ENCODE measurements around the gene MRPL23.

MRPL23 gene

GRCh38 chr11:1998290-1998689, 51.2 kb downstream of the MRPL23 start:
- no peak for TF ChIP-seq CTCF (IDR thresholded peaks at IDR 0.05; ENCODE audit: poor library complexity, severe bottlenecking)
- Histone ChIP-seq H3K27ac (ENCODE audit: poor library complexity, severe bottlenecking) (no peak overlapping the region), H3K36me3 (ENCODE audit: low read depth) (no peaks in the 10 kb centered on the region), H3K27me3 (ENCODE audit: insufficient read depth, poor library complexity, severe bottlenecking) (no peaks in the 10 kb centered on the region), H3K9me3 (ENCODE audit: severe bottlenecking) (no peaks in the 10 kb centered on the region), H3K4me1 (ENCODE audit: insufficient read depth, poor library complexity, severe bottlenecking) (no peaks in the 10 kb centered on the region), H3K4me3 (ENCODE audit: severe bottlenecking) (no peak overlapping the region)
- ATAC-seq (ENCODE audit: low read depth) = 0 out of 3 replicates have a peak, but pooled peaks have one; percentile 20
- no peak for DNase-seq (ENCODE audit: low spot score)

- ATAC-seq (ENCODE audit: low read depth) = no peak
- H3K36me3 ChIP-seq (ENCODE audit: low read depth) = no peaks in the 10 kb centered on the region
- H3K4me1 ChIP-seq (ENCODE audit: insufficient read depth, poor library complexity, severe bottlenecking) = no peaks in the 10 kb centered on the region
- H3K4me3 ChIP-seq (ENCODE audit: severe bottlenecking) = no peak overlapping the region
- H3K27me3 ChIP-seq (ENCODE audit: insufficient read depth, poor library complexity, severe bottlenecking) = no peaks in the 10 kb centered on the region
- TF ChIP-seq CTCF (IDR thresholded peaks at IDR 0.05; ENCODE audit: poor library complexity, severe bottlenecking) = no peak
- H3K27ac ChIP-seq (ENCODE audit: poor library complexity, severe bottlenecking) = no peak overlapping the region
- no peaks in the 10 kb centered on the region for H3K9me3 ChIP-seq (ENCODE audit: severe bottlenecking)
- DNase-seq (ENCODE audit: low spot score) = no peak
Observed at GRCh38 chr11:1998861-1999260, 51.7 kb downstream of the MRPL23 start.

GRCh38 chr11:2002042-2002776, 55.1 kb downstream of the MRPL23 start:
- DNase-seq (ENCODE audit: low spot score) (no peak), ATAC-seq (ENCODE audit: low read depth) (no peak)
- H3K27me3 ChIP-seq (ENCODE audit: insufficient read depth, poor library complexity, severe bottlenecking) = no peaks in the 10 kb centered on the region
- H3K4me3 ChIP-seq (ENCODE audit: severe bottlenecking) = no peak overlapping the region
- H3K9me3 ChIP-seq (ENCODE audit: severe bottlenecking) = no peaks in the 10 kb centered on the region
- no peak overlapping the region for H3K27ac ChIP-seq (ENCODE audit: poor library complexity, severe bottlenecking)
- H3K36me3 ChIP-seq (ENCODE audit: low read depth) = no peaks in the 10 kb centered on the region
- TF ChIP-seq CTCF (IDR thresholded peaks at IDR 0.05; ENCODE audit: poor library complexity, severe bottlenecking) = no peak
- no peaks in the 10 kb centered on the region for H3K4me1 ChIP-seq (ENCODE audit: insufficient read depth, poor library complexity, severe bottlenecking)

GRCh38 chr11:2002807-2003206, 55.7 kb downstream of the MRPL23 start:
- H3K27ac ChIP-seq (ENCODE audit: poor library complexity, severe bottlenecking) = no peak overlapping the region
- no peaks in the 10 kb centered on the region for H3K27me3 ChIP-seq (ENCODE audit: insufficient read depth, poor library complexity, severe bottlenecking)
- H3K9me3 ChIP-seq (ENCODE audit: severe bottlenecking) = no peaks in the 10 kb centered on the region
- ATAC-seq (ENCODE audit: low read depth) (peak; percentile 21; the same call in 1 of the 3 replicates), DNase-seq (ENCODE audit: low spot score) (no peak)
- no peaks in the 10 kb centered on the region for H3K36me3 ChIP-seq (ENCODE audit: low read depth)
- no peak overlapping the region for H3K4me3 ChIP-seq (ENCODE audit: severe bottlenecking)
- TF ChIP-seq CTCF (IDR thresholded peaks at IDR 0.05; ENCODE audit: poor library complexity, severe bottlenecking) = no peak
- no peaks in the 10 kb centered on the region for H3K4me1 ChIP-seq (ENCODE audit: insufficient read depth, poor library complexity, severe bottlenecking)

- Histone ChIP-seq H3K9me3 (ENCODE audit: severe bottlenecking) (no peaks in the 10 kb centered on the region), H3K4me3 (ENCODE audit: severe bottlenecking) (no peak overlapping the region), H3K4me1 (ENCODE audit: insufficient read depth, poor library complexity, severe bottlenecking) (no peaks in the 10 kb centered on the region), H3K27me3 (ENCODE audit: insufficient read depth, poor library complexity, severe bottlenecking) (no peaks in the 10 kb centered on the region), H3K27ac (ENCODE audit: poor library complexity, severe bottlenecking) (no peak overlapping the region), H3K36me3 (ENCODE audit: low read depth) (no peaks in the 10 kb centered on the region)
- DNase-seq (ENCODE audit: low spot score) (no peak), ATAC-seq (ENCODE audit: low read depth) (no peak)
- TF ChIP-seq CTCF (IDR thresholded peaks at IDR 0.05; ENCODE audit: poor library complexity, severe bottlenecking) = no peak
Observed at GRCh38 chr11:2004466-2004865, 57.3 kb downstream of the MRPL23 start.
